Loucy (cell line): Measurements from ENCODE around the gene LIN9.

Source experiments
- H2AFZ ChIP-seq: fragments of 200-600 bp; sonication (generic); 2 replicates; pipeline ENCODE4 v1.6.0; 2016; ENCODE audit warnings: antibody characterized with exemption, mild to moderate bottlenecking, low read length, moderate library complexity
- H3F3A ChIP-seq: fragments of 200-600 bp; 2 replicates; pipeline ENCODE4 v1.6.0; 2016; ENCODE audit warnings: antibody characterized with exemption, low read depth, mild to moderate bottlenecking
- H3K27me3 ChIP-seq: fragments of 200-600 bp; sonication (generic); 2 replicates; pipeline ENCODE4 v1.6.1; 2014; ENCODE audit warnings: low read length, mild to moderate bottlenecking; ENCODE audit not compliant: insufficient read depth, poor library complexity, severe bottlenecking
- H3K36me3 ChIP-seq: fragments of 200-600 bp; sonication (generic); 2 replicates; pipeline ENCODE4 v1.6.1; 2016; ENCODE audit warnings: low read length; ENCODE audit not compliant: insufficient read depth
- H3K4me1 ChIP-seq: fragments of 200-600 bp; sonication (generic); 2 replicates; pipeline ENCODE4 v1.5.1; 2014; ENCODE audit warnings: low read length, mild to moderate bottlenecking; ENCODE audit not compliant: insufficient read depth, poor library complexity, severe bottlenecking
- H3K4me2 ChIP-seq: fragments of 200-600 bp; sonication (generic); 2 replicates; pipeline ENCODE4 v1.6.0; 2014; ENCODE audit warnings: antibody characterized with exemption, low read length, low read depth, mild to moderate bottlenecking; ENCODE audit not compliant: poor library complexity, severe bottlenecking
- H3K4me3 ChIP-seq: fragments of 200-600 bp; sonication (generic); 2 replicates; pipeline ENCODE4 v1.5.1; 2014; ENCODE audit warnings: low read length, mild to moderate bottlenecking, mixed read lengths; ENCODE audit not compliant: poor library complexity, severe bottlenecking
- H3K79me2 ChIP-seq: fragments of 200-600 bp; sonication (generic); 2 replicates; pipeline ENCODE4 v1.6.1; 2014; ENCODE audit warnings: low read length; ENCODE audit not compliant: insufficient read depth
- H3K9ac ChIP-seq: fragments of 200-600 bp; sonication (generic); 2 replicates; pipeline ENCODE4 v1.6.0; 2014; ENCODE audit warnings: mild to moderate bottlenecking, low read depth, low read length, moderate library complexity; ENCODE audit not compliant: poor library complexity, severe bottlenecking
- H3K9me2 ChIP-seq: fragments of 200-600 bp; sonication (generic); replicated peaks from 2 replicates; pipeline ENCODE4 v1.6.1; 2016; ENCODE audit warnings: low read depth, low read length, mixed read lengths
- H3K9me3 ChIP-seq: fragments of 200-600 bp; sonication (generic); 2 replicates; pipeline ENCODE4 v1.6.1; 2014; ENCODE audit warnings: mild to moderate bottlenecking, antibody characterized with exemption, low read length, low read depth; ENCODE audit not compliant: insufficient read depth
- H4K20me1 ChIP-seq: fragments of 200-600 bp; sonication (generic); 2 replicates; pipeline ENCODE4 v1.6.0; 2014; ENCODE audit warnings: antibody characterized with exemption, low read length, mild to moderate bottlenecking; ENCODE audit not compliant: insufficient read depth, poor library complexity, severe bottlenecking
- CTCF ChIP-seq: fragments of 200-600 bp; sonication (generic); conservative IDR thresholded peaks from 2 replicates; pipeline ENCODE4 v1.5.1; 2014; ENCODE audit warnings: mild to moderate bottlenecking, antibody characterized with exemption, low read length
- EZH2phosphoT487 ChIP-seq: fragments of 200-600 bp; IDR thresholded peaks from 2 replicates; pipeline ENCODE4 v1.6.1; 2018; ENCODE audit warnings: antibody characterized with exemption, mild to moderate bottlenecking, moderate library complexity, borderline replicate concordance

LIN9 gene

GRCh38 chr1:226199971-226200370 lies 109.0 kb downstream of the LIN9 start:
- Histone ChIP-seq H3K4me1 (no peaks in the 10 kb centered on the region), H3K9me2 (no peaks in the 10 kb centered on the region), H4K20me1 (no peaks in the 10 kb centered on the region), H3F3A (no peaks in the 10 kb centered on the region), H3K4me2 (no peak overlapping the region), H3K9me3 (no peaks in the 10 kb centered on the region), H3K79me2 (no peaks in the 10 kb centered on the region), H3K9ac (no peak overlapping the region), H2AFZ (no peak overlapping the region), H3K36me3 (no peaks in the 10 kb centered on the region), H3K27me3 (no peaks in the 10 kb centered on the region), H3K4me3 (no peak overlapping the region)
- TF ChIP-seq EZH2phosphoT487 (no peak), CTCF (no peak)

GRCh38 chr1:226195144-226195543 lies 113.8 kb downstream of the LIN9 start:
- no peaks in the 10 kb centered on the region for H3K9me2 ChIP-seq
- no peak overlapping the region for H3K9ac ChIP-seq
- no peaks in the 10 kb centered on the region for H3K9me3 ChIP-seq
- no peaks in the 10 kb centered on the region for H4K20me1 ChIP-seq
- H3K4me2 ChIP-seq: no peak overlapping the region
- TF ChIP-seq EZH2phosphoT487 (no peak), CTCF (no peak)
- H2AFZ ChIP-seq: no peak overlapping the region
- H3K4me1 ChIP-seq: no peaks in the 10 kb centered on the region
- no peaks in the 10 kb centered on the region for H3K79me2 ChIP-seq
- H3K4me3 ChIP-seq: no peak overlapping the region
- H3F3A ChIP-seq: no peaks in the 10 kb centered on the region
- no peaks in the 10 kb centered on the region for H3K27me3 ChIP-seq
- H3K36me3 ChIP-seq: no peaks in the 10 kb centered on the region

GRCh38 chr1:226187380-226187779 lies 121.6 kb downstream of the LIN9 start:
- Histone ChIP-seq H4K20me1 (peaks cover 32% of the 10 kb centered on the region), H3K9me3 (no peaks in the 10 kb centered on the region), H2AFZ (peak overlapping the region; percentile 99; the same call in 1 of the 2 replicates), H3K9me2 (no peaks in the 10 kb centered on the region), H3K9ac (peak overlapping the region; percentile 97), H3K36me3 (no peaks in the 10 kb centered on the region), H3K4me3 (peak overlapping the region; percentile 99), H3K27me3 (no peaks in the 10 kb centered on the region), H3K4me2 (peak overlapping the region; percentile 98), H3F3A (peaks cover 2% of the 10 kb centered on the region; the same call in 1 of the 2 replicates), H3K79me2 (peaks cover 51% of the 10 kb centered on the region), H3K4me1 (peaks cover 30% of the 10 kb centered on the region)
- TF ChIP-seq CTCF (no peak), EZH2phosphoT487 (no peak)
